SK-N-SH (cell line): ENCODE results near the gene ABR. TPM values are rescaled to one million over a fixed set of nuclear protein-coding genes. Genes with fewer than 3 reads are reported as not detected.

ENCODE experiments used
- CTCF ChIA-PET: fragments of 300-600, 350-600 bp; formaldehyde crosslinking; extraction: SDS; loops from one replicate; lab custom pipeline; 2021; lab: Yijun Ruan, JAX
- POLR2A ChIA-PET: fragments of 350-600 bp; sonication (Branson Sonifier 250); formaldehyde crosslinking; extraction: SDS; loops from one replicate; lab custom pipeline; 2020; ENCODE audit warnings: antibody characterized with exemption, inconsistent platforms; lab: Yijun Ruan, JAX
- DNase-seq: peaks from one replicate; pipeline ENCODE4 v3.0.0; 2012
- H2AFZ ChIP-seq: fragments of 200-600 bp; sonication (generic); 2 replicates; pipeline ENCODE4 v1.8.1; 2016; ENCODE audit warnings: antibody characterized with exemption, mild to moderate bottlenecking, low read depth
- H3F3A ChIP-seq: fragments of 200-600 bp; sonication (generic); replicated peaks from 2 replicates; pipeline ENCODE3; 2016; ENCODE audit warnings: antibody characterized with exemption, mild to moderate bottlenecking; ENCODE audit not compliant: insufficient read depth
- H3K27ac ChIP-seq, 2 experiments: fragments of 200-500 bp in 1 of 2; fragments of 200-600 bp in 1 of 2; sonication (Bioruptor generic) in 1 of 2; sonication (generic), shearing (Covaris generic) in 1 of 2; 2 replicates each; pipeline versions ENCODE4 v1.5.1 to v1.6.1; 2014 to 2016; ENCODE audit warnings: low read depth in 2 of 2, inconsistent platforms in 1 of 2, low read length in 1 of 2, mild to moderate bottlenecking in 1 of 2, mixed read lengths in 1 of 2
- H3K27me3 ChIP-seq: fragments of 200-600 bp; sonication (generic), shearing (Covaris generic); 2 replicates; pipeline ENCODE4 v1.6.1; 2016; ENCODE audit warnings: mixed run types; ENCODE audit not compliant: insufficient read depth
- H3K36me3 ChIP-seq, 2 experiments: fragments of 200-500 bp in 1 of 2; fragments of 200-600 bp in 1 of 2; sonication (Bioruptor generic) in 1 of 2; sonication (generic) in 1 of 2; replicated peaks in 1 of 2; 2 replicates each; pipeline versions ENCODE3 to v1.5.1; 2014 to 2016; ENCODE audit warnings: low read length in 1 of 2, mild to moderate bottlenecking in 1 of 2; ENCODE audit not compliant: insufficient read depth in 2 of 2, control insufficient read depth in 1 of 2
- H3K4me1 ChIP-seq, 2 experiments: fragments of 200-500 bp in 1 of 2; fragments of 200-600 bp in 1 of 2; sonication (Bioruptor generic) in 1 of 2; sonication (generic), shearing (Covaris generic) in 1 of 2; 2 replicates each; pipeline versions ENCODE4 v1.5.1 to v1.6.1; 2014 to 2016; ENCODE audit warnings: low read depth in 1 of 2, low read length in 1 of 2, mixed run types in 1 of 2; ENCODE audit not compliant: insufficient read depth in 2 of 2, control insufficient read depth in 1 of 2
- H3K4me2 ChIP-seq: fragments of 200-600 bp; sonication (generic), shearing (Covaris generic); 2 replicates; pipeline ENCODE4 v1.6.1; 2017; ENCODE audit warnings: mixed run types
- H3K4me3 ChIP-seq, 2 experiments: fragments of 200-500 bp in 1 of 2; fragments of 200-600 bp in 1 of 2; sonication (Bioruptor generic) in 1 of 2; sonication (generic), shearing (Covaris generic) in 1 of 2; 2 replicates each; pipeline versions ENCODE4 v1.5.1 to v1.8.1; 2014 to 2016; ENCODE audit warnings: low read depth in 2 of 2, inconsistent platforms in 1 of 2, low read length in 1 of 2, mild to moderate bottlenecking in 1 of 2, mixed read lengths in 1 of 2, moderate library complexity in 1 of 2
- H3K79me2 ChIP-seq: fragments of 200-600 bp; sonication (generic); 2 replicates; pipeline ENCODE4 v1.8.1; 2017; ENCODE audit warnings: mild to moderate bottlenecking; ENCODE audit not compliant: insufficient read depth
- H3K9ac ChIP-seq: fragments of 200-600 bp; sonication (generic); 2 replicates; pipeline ENCODE4 v1.6.1; 2017; ENCODE audit warnings: mixed run types
- H3K9me2 ChIP-seq: fragments of 200-600 bp; sonication (generic); 2 replicates; pipeline ENCODE4 v1.6.1; 2017; ENCODE audit warnings: mixed run types
- H3K9me3 ChIP-seq: fragments of 200-600 bp; sonication (generic); 2 replicates; pipeline ENCODE4 v1.6.1; 2017; ENCODE audit warnings: mixed run types, mild to moderate bottlenecking, moderate library complexity
- H4K20me1 ChIP-seq: fragments of 200-600 bp; sonication (generic); 2 replicates; pipeline ENCODE4 v1.6.1; 2017; ENCODE audit warnings: mild to moderate bottlenecking, mixed run types; ENCODE audit not compliant: insufficient read depth
- CTCF ChIP-seq: fragments of 200-600 bp; sonication (generic); IDR thresholded peaks from 2 replicates; pipeline ENCODE4 v1.6.1; 2017; ENCODE audit warnings: antibody characterized with exemption, mild to moderate bottlenecking, moderate library complexity
- FOXJ3 ChIP-seq: sonication (generic); formaldehyde crosslinking; IDR thresholded peaks from 2 replicates; pipeline ENCODE4 v1.5.1; 2020; ENCODE audit warnings: mild to moderate bottlenecking, missing genetic modification reagents
- FOXM1 ChIP-seq: IDR thresholded peaks from 2 replicates; pipeline ENCODE4 v1.4.0; 2012; ENCODE audit warnings: low read depth, mild to moderate bottlenecking
- GATA2 ChIP-seq: sonication (generic); formaldehyde crosslinking; IDR thresholded peaks from 2 replicates; pipeline ENCODE4 v1.5.0; 2020; ENCODE audit warnings: mild to moderate bottlenecking, missing genetic modification reagents
- IRF3 ChIP-seq: fragments of 150-350 bp; IDR thresholded peaks from 2 replicates; pipeline ENCODE4 v1.6.1; 2016; ENCODE audit warnings: mild to moderate bottlenecking, low read depth, low read length
- MAX ChIP-seq: IDR thresholded peaks from 2 replicates; pipeline ENCODE4 v1.4.0; 2012; ENCODE audit warnings: low read depth
- MEF2A ChIP-seq: IDR thresholded peaks from 2 replicates; pipeline ENCODE4 v1.4.0; 2012; ENCODE audit warnings: low read depth, borderline replicate concordance
- NFIC ChIP-seq: IDR thresholded peaks from 2 replicates; pipeline ENCODE4 v1.4.0; 2012; ENCODE audit warnings: borderline replicate concordance
- NRF1 ChIP-seq: IDR thresholded peaks from 2 replicates; pipeline ENCODE4 v1.6.1; 2012; ENCODE audit warnings: low read depth, mild to moderate bottlenecking, low read length
- PBX3 ChIP-seq: IDR thresholded peaks from 2 replicates; pipeline ENCODE4; 2012
- POLR2AphosphoS5 ChIP-seq: IDR thresholded peaks from 2 replicates; pipeline ENCODE4 v1.6.1; 2012; ENCODE audit warnings: low read depth, low read length
- RAD21 ChIP-seq: IDR thresholded peaks from 2 replicates; pipeline ENCODE4 v1.6.1; 2012; ENCODE audit warnings: mild to moderate bottlenecking, low read length
- SIN3A ChIP-seq: IDR thresholded peaks from 2 replicates; pipeline ENCODE4 v1.6.1; 2012; ENCODE audit warnings: low read depth, mild to moderate bottlenecking, low read length, moderate library complexity, borderline replicate concordance
- TEAD4 ChIP-seq: IDR thresholded peaks from 2 replicates; pipeline ENCODE4 v1.4.0; 2012; ENCODE audit warnings: mild to moderate bottlenecking, borderline replicate concordance; ENCODE audit not compliant: insufficient read depth
- USF1 ChIP-seq: IDR thresholded peaks from 2 replicates; pipeline ENCODE4 v1.4.0; 2012; ENCODE audit warnings: low read depth, borderline replicate concordance
- YY1 ChIP-seq: IDR thresholded peaks from 2 replicates; pipeline ENCODE4 v1.4.0; 2012; ENCODE audit warnings: low read depth, mild to moderate bottlenecking
- ZBTB33 ChIP-seq: IDR thresholded peaks from 2 replicates; pipeline ENCODE4 v1.4.0; 2012; ENCODE audit warnings: low read depth, borderline replicate concordance
- WGBS: methylation state at CpG from one replicate; pipeline ENCODE4 v1.1.6; 2017; ENCODE audit warnings: low lambda C conversion rate; 5-methylcytosine and 5-hydroxymethylcytosine counted together
- polyA plus RNA-seq, 3 experiments: library from polyadenylated mRNA; depleted of rRNA; stranded (reverse); fragments of >200 nt; gene quantifications; 2 replicates each; pipeline ENCODE4 v1.2.3, GENCODE V29; 2012

Gene ABR
- polyA plus RNA-seq, 1 of the 3 experiments (the other 2 are of a cell fraction): 117 TPM

GRCh38 chr17:1186214-1186820 lies 6.5 kb upstream of the ABR start:
- ChIA-PET CTCF (interaction anchor here (0.5 to 11.1 kb wide), 26 partner anchors 9 to 185 kb away, joined by 3 to 248 read pairs (median 6); no protein-coding TSS in a partner anchor), POLR2A (interaction anchor here (1.1 kb wide), 1 partner anchor 64 kb away, joined by 3 read pairs; no protein-coding TSS in a partner anchor)
- no peak overlapping the region for H3K9ac ChIP-seq
- no peaks in the 10 kb centered on the region for H3K79me2 ChIP-seq
- H3K4me3 ChIP-seq: no peak overlapping the region
- WGBS: 62% methylated on average over 7 of the region's 13 CpGs
- no peak overlapping the region for H2AFZ ChIP-seq
- H4K20me1 ChIP-seq: no peaks in the 10 kb centered on the region
- H3K9me3 ChIP-seq: no peaks in the 10 kb centered on the region
- no peak overlapping the region for H3K27ac ChIP-seq
- no peak for DNase-seq
- H3F3A ChIP-seq: no peaks in the 10 kb centered on the region
- no peaks in the 10 kb centered on the region for H3K27me3 ChIP-seq
- no peak overlapping the region; the same call in 1 of the 2 replicates for H3K4me2 ChIP-seq
- H3K4me1 ChIP-seq: peaks cover 0 to 16% of the 10 kb centered on the region in 2 experiments; a peak in 1 of 4 replicates
- H3K36me3 ChIP-seq: no peaks in the 10 kb centered on the region
- no peaks in the 10 kb centered on the region for H3K9me2 ChIP-seq
- no peak for TF ChIP-seq GATA2 (CRISPR knock-in tag)
- TF ChIP-seq SIN3A: no peak
- TF ChIP-seq FOXM1: no peak
- TF ChIP-seq POLR2AphosphoS5: no peak
- no peak for TF ChIP-seq NRF1
- TF ChIP-seq PBX3: no peak
- TF ChIP-seq IRF3: no peak
- no peak for TF ChIP-seq YY1
- no peak for TF ChIP-seq NFIC
- TF ChIP-seq USF1: no peak
- no peak for TF ChIP-seq ZBTB33
- TF ChIP-seq RAD21: no peak
- TF ChIP-seq FOXJ3 (CRISPR knock-in tag): no peak
- no peak for TF ChIP-seq MAX
- TF ChIP-seq CTCF: no peak
- no peak for TF ChIP-seq TEAD4
- TF ChIP-seq MEF2A: no peak
